ENCODE measurements around the gene FICD.

Gene FICD

GRCh38 chr12:108473400-108474055, 41.5 kb upstream of the FICD start:
- Histone ChIP-seq H3K27me3 (ENCODE audit: insufficient read depth, low read length) (no peaks in the 10 kb centered on the region), H3K79me2 (ENCODE audit: insufficient read depth, low read length) (no peaks in the 10 kb centered on the region), H3K27ac (ENCODE audit: low read depth, low read length, poor library complexity, severe bottlenecking) (no peak overlapping the region), H3K9ac (ENCODE audit: low read length) (no peak overlapping the region), H3K9me3 (ENCODE audit: low read length) (no peaks in the 10 kb centered on the region), H3K4me1 (ENCODE audit: insufficient read depth, low read length, severe bottlenecking) (no peaks in the 10 kb centered on the region), H3K4me3 (ENCODE audit: low read depth, low read length, poor library complexity, severe bottlenecking) (no peak overlapping the region), H3K36me3 (ENCODE audit: insufficient read depth, low read length) (no peaks in the 10 kb centered on the region), H3F3A (ENCODE audit: insufficient read depth, low read length) (no peaks in the 10 kb centered on the region), H3K4me2 (ENCODE audit: low read length) (no peak overlapping the region), H3K9me2 (ENCODE audit: low read depth, low read length) (no peaks in the 10 kb centered on the region), H4K20me1 (ENCODE audit: insufficient read depth, low read length) (no peaks in the 10 kb centered on the region), H2AFZ (ENCODE audit: low read length) (no peak overlapping the region)
- TF ChIP-seq CTCF (IDR thresholded peaks at IDR 0.05; ENCODE audit: low read length) (no peak), EZH2 (IDR thresholded peaks at IDR 0.05; ENCODE audit: borderline replicate concordance, low read length) (no peak)

DNA sequence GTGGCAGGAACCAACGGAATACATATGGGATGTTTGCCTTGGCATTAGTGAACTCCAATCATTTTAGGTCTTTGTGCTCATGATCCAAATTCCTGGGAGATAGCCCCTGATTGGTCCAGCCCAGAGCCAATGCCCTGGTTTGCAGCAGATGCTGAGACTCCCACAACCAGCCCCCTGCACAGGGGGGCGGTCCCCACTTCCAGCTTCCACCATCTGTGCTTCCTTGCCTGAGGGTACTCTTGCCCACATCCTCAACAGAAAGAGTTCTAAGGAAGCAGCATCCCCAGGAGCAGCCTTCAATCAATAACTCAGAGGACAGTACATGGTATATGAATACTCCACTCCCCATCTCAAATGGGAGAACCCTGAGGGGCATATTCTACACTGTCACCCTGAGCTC, 39.7 kb upstream of the FICD start:
- no peaks in the 10 kb centered on the region for H3K79me2 ChIP-seq (ENCODE audit: insufficient read depth, low read length)
- TF ChIP-seq CTCF (IDR thresholded peaks at IDR 0.05; ENCODE audit: low read length), result no peak
- TF ChIP-seq EZH2 (IDR thresholded peaks at IDR 0.05; ENCODE audit: borderline replicate concordance, low read length), result no peak
- no peaks in the 10 kb centered on the region for H3K9me2 ChIP-seq (ENCODE audit: low read depth, low read length)
- H3K27ac ChIP-seq (ENCODE audit: low read depth, low read length, poor library complexity, severe bottlenecking), result no peak overlapping the region
- H3K27me3 ChIP-seq (ENCODE audit: insufficient read depth, low read length), result no peaks in the 10 kb centered on the region
- no peaks in the 10 kb centered on the region for H3K36me3 ChIP-seq (ENCODE audit: insufficient read depth, low read length)
- no peaks in the 10 kb centered on the region for H3K9me3 ChIP-seq (ENCODE audit: low read length)
- no peak overlapping the region for H3K4me3 ChIP-seq (ENCODE audit: low read depth, low read length, poor library complexity, severe bottlenecking)
- H4K20me1 ChIP-seq (ENCODE audit: insufficient read depth, low read length), result no peaks in the 10 kb centered on the region
- no peak overlapping the region for H2AFZ ChIP-seq (ENCODE audit: low read length)
- H3K4me1 ChIP-seq (ENCODE audit: insufficient read depth, low read length, severe bottlenecking), result no peaks in the 10 kb centered on the region
- H3K9ac ChIP-seq (ENCODE audit: low read length), result no peak overlapping the region
- no peak overlapping the region for H3K4me2 ChIP-seq (ENCODE audit: low read length)
- no peaks in the 10 kb centered on the region for H3F3A ChIP-seq (ENCODE audit: insufficient read depth, low read length)

GRCh38 chr12:108477055-108477880, 37.8 kb upstream of the FICD start:
- H3K27ac ChIP-seq (ENCODE audit: low read depth, low read length, poor library complexity, severe bottlenecking), result no peak overlapping the region
- H3K9me3 ChIP-seq (ENCODE audit: low read length), result no peaks in the 10 kb centered on the region
- H3K79me2 ChIP-seq (ENCODE audit: insufficient read depth, low read length), result no peaks in the 10 kb centered on the region
- no peak overlapping the region for H2AFZ ChIP-seq (ENCODE audit: low read length)
- no peaks in the 10 kb centered on the region for H4K20me1 ChIP-seq (ENCODE audit: insufficient read depth, low read length)
- no peak overlapping the region for H3K4me3 ChIP-seq (ENCODE audit: low read depth, low read length, poor library complexity, severe bottlenecking)
- TF ChIP-seq EZH2 (IDR thresholded peaks at IDR 0.05; ENCODE audit: borderline replicate concordance, low read length) (no peak), CTCF (IDR thresholded peaks at IDR 0.05; ENCODE audit: low read length) (no peak)
- H3K4me1 ChIP-seq (ENCODE audit: insufficient read depth, low read length, severe bottlenecking), result no peaks in the 10 kb centered on the region
- H3K9ac ChIP-seq (ENCODE audit: low read length), result no peak overlapping the region
- no peak overlapping the region for H3K4me2 ChIP-seq (ENCODE audit: low read length)
- no peaks in the 10 kb centered on the region for H3K27me3 ChIP-seq (ENCODE audit: insufficient read depth, low read length)
- no peaks in the 10 kb centered on the region for H3K36me3 ChIP-seq (ENCODE audit: insufficient read depth, low read length)
- no peaks in the 10 kb centered on the region for H3F3A ChIP-seq (ENCODE audit: insufficient read depth, low read length)
- no peaks in the 10 kb centered on the region for H3K9me2 ChIP-seq (ENCODE audit: low read depth, low read length)
